OCI-LY7 (cell line): ENCODE data around the gene FHOD3. TPM values are rescaled to one million over a fixed set of nuclear protein-coding genes. Genes with fewer than 3 reads are reported as not detected.
A peak's percentile ranks its signal among the peaks of the same experiment; 100 is the strongest.

ENCODE experiments used
- BruUV-seq: library from RNA; stranded (reverse); fragments of 400-500 nt; replicated peaks from 2 replicates; lab custom pipeline; 2021; lab: Mats Ljungman, UMichigan
- CTCF ChIA-PET: fragments of 300-600 bp; sonication (Branson Sonifier 250); formaldehyde crosslinking; loops from one replicate; lab custom pipeline; 2022; ENCODE audit warnings: antibody characterized with exemption; ENCODE audit not compliant: unreplicated experiment; lab: Charles Lee
- POLR2A ChIA-PET: fragments of 300-600 bp; sonication (Branson Sonifier 250); formaldehyde crosslinking; loops from one replicate; lab custom pipeline; 2022; ENCODE audit warnings: antibody characterized with exemption; lab: Charles Lee
- DNase-seq: peaks from one replicate; pipeline ENCODE4 v3.0.0-alpha.2; 2015; ENCODE audit warnings: low spot score
- H2AFZ ChIP-seq: fragments of 200-600 bp; sonication (generic), shearing (Covaris generic); 2 replicates; pipeline ENCODE4 v1.6.1; 2014; ENCODE audit warnings: mild to moderate bottlenecking, antibody characterized with exemption, low read length, moderate library complexity
- H3K27ac ChIP-seq: fragments of 200-600 bp; sonication (generic); 2 replicates; pipeline ENCODE4 v1.5.1; 2014; ENCODE audit warnings: mixed run types, low read depth, mild to moderate bottlenecking, moderate library complexity, low read length, inconsistent platforms; ENCODE audit not compliant: poor library complexity, severe bottlenecking
- H3K36me3 ChIP-seq: fragments of 200-600 bp; sonication (generic); 2 replicates; pipeline ENCODE4 v1.6.1; 2014; ENCODE audit warnings: mild to moderate bottlenecking, antibody characterized with exemption, low read length, moderate library complexity, mixed read lengths; ENCODE audit not compliant: insufficient read depth
- H3K4me1 ChIP-seq: fragments of 200-600 bp; sonication (generic); 2 replicates; pipeline ENCODE4 v1.5.1; 2014; ENCODE audit warnings: mild to moderate bottlenecking, low read length; ENCODE audit not compliant: insufficient read depth, poor library complexity, severe bottlenecking
- H3K4me2 ChIP-seq: fragments of 200-600 bp; sonication (generic); 2 replicates; pipeline ENCODE4 v1.6.1; 2014; ENCODE audit warnings: mild to moderate bottlenecking, low read length
- H3K4me3 ChIP-seq: fragments of 200-600 bp; sonication (generic); 2 replicates; pipeline ENCODE4 v1.5.1; 2014; ENCODE audit warnings: mild to moderate bottlenecking, low read depth, low read length; ENCODE audit not compliant: poor library complexity, severe bottlenecking
- H3K79me2 ChIP-seq: fragments of 200-600 bp; sonication (generic); 2 replicates; pipeline ENCODE4 v1.6.1; 2016; ENCODE audit warnings: low read depth, mild to moderate bottlenecking, low read length, moderate library complexity, mixed read lengths; ENCODE audit not compliant: insufficient read depth
- H3K9me2 ChIP-seq: fragments of 200-600 bp; sonication (generic); 2 replicates; pipeline ENCODE4 v1.6.1; 2016; ENCODE audit warnings: mild to moderate bottlenecking, low read length, mixed read lengths; ENCODE audit not compliant: insufficient read depth
- H3K9me3 ChIP-seq: fragments of 200-600 bp; sonication (generic); 2 replicates; pipeline ENCODE4 v1.6.1; 2014; ENCODE audit warnings: mild to moderate bottlenecking, mixed run types, low read length, mixed read lengths
- H4K20me1 ChIP-seq: fragments of 200-600 bp; sonication (generic); 2 replicates; pipeline ENCODE4 v1.6.1; 2014; ENCODE audit warnings: mild to moderate bottlenecking, antibody characterized with exemption, low read length, moderate library complexity, mixed read lengths; ENCODE audit not compliant: insufficient read depth
- CTCF ChIP-seq: fragments of 200-600 bp; sonication (generic); conservative IDR thresholded peaks from 2 replicates; pipeline ENCODE4 v1.5.1; 2014; ENCODE audit warnings: mild to moderate bottlenecking, antibody characterized with exemption, low read length, moderate library complexity, mixed read lengths
- EZH2phosphoT487 ChIP-seq: fragments of 200-600 bp; sonication (generic); IDR thresholded peaks from 2 replicates; pipeline ENCODE4 v1.6.1; 2018; ENCODE audit warnings: low read depth, borderline replicate concordance, mild to moderate bottlenecking, mixed run types, antibody characterized with exemption, low read length, moderate library complexity, mixed read lengths
- intact Hi-C: fragments of 100-400 bp; cut with micrococcal nuclease; formaldehyde crosslinking; loops from one replicate; pipeline ENCODE4 v1.10.0; 2022; ENCODE audit not compliant: unreplicated experiment
- total RNA-seq, 2 experiments: library from RNA; depleted of rRNA in 1 of 2; stranded (reverse); fragments of >200 nt in 1 of 2; shearing (Covaris generic) in 1 of 2; gene quantifications; 2 replicates each; pipeline ENCODE4 v1.2.3, GENCODE V29; 2014 to 2022

Gene FHOD3
- total RNA-seq, 2 experiments from 2014 or later = 0.06 to 2.4 TPM

- BruUV-seq = no TSS peak
- Histone ChIP-seq H3K27ac (no peak overlapping the region), H3K9me2 (no peaks in the 10 kb centered on the region), H3K4me3 (no peak overlapping the region), H3K4me2 (no peak overlapping the region), H4K20me1 (no peaks in the 10 kb centered on the region), H2AFZ (no peak overlapping the region), H3K9me3 (no peaks in the 10 kb centered on the region), H3K4me1 (no peaks in the 10 kb centered on the region), H3K36me3 (no peaks in the 10 kb centered on the region), H3K79me2 (no peaks in the 10 kb centered on the region)
- ChIA-PET POLR2A (no interaction called here), CTCF (no interaction called here)
- intact Hi-C loops = loop anchor here (1.0 to 5.0 kb wide), 3 partner anchors 188 to 527 kb away; no protein-coding TSS in a partner anchor
- no peak for TF ChIP-seq EZH2phosphoT487
- TF ChIP-seq CTCF = peak; percentile 81
- peak; percentile 52 for DNase-seq
Observed at GRCh38 chr18:36284671-36285295, 12.7 kb upstream of the FHOD3 start.

- TF ChIP-seq EZH2phosphoT487 = no peak
- TF ChIP-seq CTCF = no peak
- H3K4me1 ChIP-seq = no peaks in the 10 kb centered on the region
- CTCF ChIA-PET = no interaction called here
- POLR2A ChIA-PET = interaction anchor here (0.6 to 0.7 kb wide), 2 partner anchors 141 to 257 kb away, joined by 3 read pairs; no protein-coding TSS in a partner anchor
- no TSS peak for BruUV-seq
- no peak overlapping the region for H3K4me2 ChIP-seq
- no peaks in the 10 kb centered on the region for H4K20me1 ChIP-seq
- no peaks in the 10 kb centered on the region for H3K9me2 ChIP-seq
- intact Hi-C loops = no loop called here
- H3K4me3 ChIP-seq = no peak overlapping the region
- no peaks in the 10 kb centered on the region for H3K36me3 ChIP-seq
- H3K9me3 ChIP-seq = no peaks in the 10 kb centered on the region
- no peak overlapping the region for H2AFZ ChIP-seq
- DNase-seq = no peak
- H3K79me2 ChIP-seq = no peaks in the 10 kb centered on the region
- H3K27ac ChIP-seq = no peak overlapping the region
Observed at GRCh38 chr18:36287653-36288052, 9.9 kb upstream of the FHOD3 start.

GRCh38 chr18:36288689-36289088, 8.8 kb upstream of the FHOD3 start:
- Histone ChIP-seq H3K4me3 (no peak overlapping the region), H3K79me2 (no peaks in the 10 kb centered on the region), H3K9me2 (no peaks in the 10 kb centered on the region), H3K4me2 (no peak overlapping the region), H3K27ac (no peak overlapping the region), H4K20me1 (no peaks in the 10 kb centered on the region), H2AFZ (no peak overlapping the region), H3K36me3 (no peaks in the 10 kb centered on the region), H3K4me1 (no peaks in the 10 kb centered on the region), H3K9me3 (no peaks in the 10 kb centered on the region)
- no TSS peak for BruUV-seq
- ChIA-PET POLR2A (no interaction called here), CTCF (no interaction called here)
- intact Hi-C loops = no loop called here
- DNase-seq = no peak
- TF ChIP-seq CTCF (no peak), EZH2phosphoT487 (no peak)
